Ovary (tissue), 3 donors: ENCODE measurements around the gene LRRC49.
"Not testable (repeated sequence)": the region's sequence is repeated elsewhere in the genome, so short reads cannot be mapped to it uniquely, and the experiment has no call there.

Experiments
- EP300 ChIP-seq: sonication (generic); formaldehyde crosslinking; IDR thresholded peaks from one replicate; pipeline ENCODE4 v1.6.1; 2017; ENCODE audit warnings: antibody characterized with exemption
- TF ChIP-seq, protein P1 (sequence below), 3 donors: fragments of 450-650 bp in 2 of 3; fragments of 200-600 bp in 1 of 3; IDR thresholded peaks; one replicate each; pipeline versions ENCODE4 v1.5.1 to v1.8.0; 2016 to 2022; ENCODE audit warnings: antibody characterized with exemption in 3 of 3, mild to moderate bottlenecking in 1 of 3
- donor health status: DM: no; HTN: no; CAD: no.

- TF ChIP-seq, protein P1, sequence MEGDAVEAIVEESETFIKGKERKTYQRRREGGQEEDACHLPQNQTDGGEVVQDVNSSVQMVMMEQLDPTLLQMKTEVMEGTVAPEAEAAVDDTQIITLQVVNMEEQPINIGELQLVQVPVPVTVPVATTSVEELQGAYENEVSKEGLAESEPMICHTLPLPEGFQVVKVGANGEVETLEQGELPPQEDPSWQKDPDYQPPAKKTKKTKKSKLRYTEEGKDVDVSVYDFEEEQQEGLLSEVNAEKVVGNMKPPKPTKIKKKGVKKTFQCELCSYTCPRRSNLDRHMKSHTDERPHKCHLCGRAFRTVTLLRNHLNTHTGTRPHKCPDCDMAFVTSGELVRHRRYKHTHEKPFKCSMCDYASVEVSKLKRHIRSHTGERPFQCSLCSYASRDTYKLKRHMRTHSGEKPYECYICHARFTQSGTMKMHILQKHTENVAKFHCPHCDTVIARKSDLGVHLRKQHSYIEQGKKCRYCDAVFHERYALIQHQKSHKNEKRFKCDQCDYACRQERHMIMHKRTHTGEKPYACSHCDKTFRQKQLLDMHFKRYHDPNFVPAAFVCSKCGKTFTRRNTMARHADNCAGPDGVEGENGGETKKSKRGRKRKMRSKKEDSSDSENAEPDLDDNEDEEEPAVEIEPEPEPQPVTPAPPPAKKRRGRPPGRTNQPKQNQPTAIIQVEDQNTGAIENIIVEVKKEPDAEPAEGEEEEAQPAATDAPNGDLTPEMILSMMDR (IDR thresholded peaks at IDR 0.05), result not testable (repeated sequence)
- TF ChIP-seq EP300, result not testable (repeated sequence)
Measured at GRCh38 chr15:71035478-71035877, 142.9 kb downstream of the LRRC49 start.
